Measurements from ENCODE around the gene BRD8.

The BRD8 gene

GRCh38 chr5:138139781-138140090 lies 38.7 kb downstream of the BRD8 start:
- TF ChIP-seq, protein P1, sequence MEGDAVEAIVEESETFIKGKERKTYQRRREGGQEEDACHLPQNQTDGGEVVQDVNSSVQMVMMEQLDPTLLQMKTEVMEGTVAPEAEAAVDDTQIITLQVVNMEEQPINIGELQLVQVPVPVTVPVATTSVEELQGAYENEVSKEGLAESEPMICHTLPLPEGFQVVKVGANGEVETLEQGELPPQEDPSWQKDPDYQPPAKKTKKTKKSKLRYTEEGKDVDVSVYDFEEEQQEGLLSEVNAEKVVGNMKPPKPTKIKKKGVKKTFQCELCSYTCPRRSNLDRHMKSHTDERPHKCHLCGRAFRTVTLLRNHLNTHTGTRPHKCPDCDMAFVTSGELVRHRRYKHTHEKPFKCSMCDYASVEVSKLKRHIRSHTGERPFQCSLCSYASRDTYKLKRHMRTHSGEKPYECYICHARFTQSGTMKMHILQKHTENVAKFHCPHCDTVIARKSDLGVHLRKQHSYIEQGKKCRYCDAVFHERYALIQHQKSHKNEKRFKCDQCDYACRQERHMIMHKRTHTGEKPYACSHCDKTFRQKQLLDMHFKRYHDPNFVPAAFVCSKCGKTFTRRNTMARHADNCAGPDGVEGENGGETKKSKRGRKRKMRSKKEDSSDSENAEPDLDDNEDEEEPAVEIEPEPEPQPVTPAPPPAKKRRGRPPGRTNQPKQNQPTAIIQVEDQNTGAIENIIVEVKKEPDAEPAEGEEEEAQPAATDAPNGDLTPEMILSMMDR (IDR thresholded peaks at IDR 0.05): no peak
- H3K27ac ChIP-seq: no peak overlapping the region
- H3K4me3 ChIP-seq: no peak overlapping the region
- no peak for DNase-seq (ENCODE audit: low spot score)

GRCh38 chr5:138138949-138139780 lies 39.3 kb downstream of the BRD8 start, which contains the start of gene NME5:
TSS of gene NME5 (minus strand) at chr5:138139428. CDS start at chr5:138138780, 648 bp downstream.
- TF ChIP-seq, protein P1 (IDR thresholded peaks at IDR 0.05): no peak
- H3K27ac ChIP-seq: no peak within 1 kb of the TSS
- peak within 1 kb of the TSS; percentile 70 for H3K4me3 ChIP-seq
- DNase-seq (ENCODE audit: low spot score): no peak

DNA sequence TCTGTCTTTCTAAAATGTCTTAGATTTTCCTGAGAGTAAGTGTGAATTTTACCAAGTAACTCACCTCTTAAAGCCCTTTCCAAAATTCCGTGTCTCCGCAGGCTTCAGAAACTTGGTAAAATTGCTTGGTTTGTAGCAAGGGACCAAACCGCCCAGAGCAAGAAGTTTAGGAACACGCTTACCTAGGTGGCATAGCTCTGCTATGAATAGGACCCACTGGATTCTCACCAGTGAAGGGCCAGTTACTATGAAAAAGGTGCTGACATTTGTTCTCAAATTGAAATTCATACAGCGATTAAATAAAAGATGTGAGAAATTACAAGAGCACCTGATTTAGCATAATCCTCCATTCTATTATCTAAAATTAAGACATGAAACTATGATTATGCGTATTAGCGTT lies 45.9 kb downstream of the BRD8 start:
- Histone ChIP-seq H3K4me3 (no peak overlapping the region), H3K27ac (no peak overlapping the region)
- DNase-seq (ENCODE audit: low spot score): no peak
- TF ChIP-seq, protein P1 (IDR thresholded peaks at IDR 0.05): no peak

- no peak for DNase-seq (ENCODE audit: low spot score)
- no peak overlapping the region for H3K27ac ChIP-seq
- no peak overlapping the region for H3K4me3 ChIP-seq
- TF ChIP-seq, protein P1 (IDR thresholded peaks at IDR 0.05): no peak
These were observed 49.1 kb downstream of the BRD8 start for GRCh38 chr5:138129347-138129746.

DNA sequence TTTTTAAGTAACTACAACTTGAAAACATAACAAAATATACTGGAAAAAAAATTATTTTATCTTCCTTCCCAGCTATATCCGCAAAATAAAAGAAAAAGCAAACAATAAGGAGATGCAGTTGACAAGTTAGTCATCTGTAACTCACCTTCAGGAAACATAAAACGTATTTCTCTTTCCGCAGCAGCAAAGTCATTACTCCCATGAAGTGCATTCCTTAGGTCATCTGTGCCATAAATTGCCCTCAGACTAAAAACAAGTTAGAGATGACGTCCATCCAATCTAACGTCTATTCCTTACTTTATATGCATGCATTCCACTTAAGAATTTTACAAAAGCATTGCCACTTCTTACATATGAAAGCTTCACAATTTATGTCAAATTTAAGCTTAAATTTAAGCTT lies 50.1 kb downstream of the BRD8 start:
- TF ChIP-seq, protein P1 (IDR thresholded peaks at IDR 0.05): no peak
- no peak for DNase-seq (ENCODE audit: low spot score)
- H3K27ac ChIP-seq: no peak overlapping the region
- H3K4me3 ChIP-seq: no peak overlapping the region

GRCh38 chr5:138115254-138115653 lies 63.2 kb downstream of the BRD8 start:
- TF ChIP-seq, protein P1 (IDR thresholded peaks at IDR 0.05): no peak
- Histone ChIP-seq H3K4me3 (no peak overlapping the region), H3K27ac (no peak overlapping the region)
- no peak for DNase-seq (ENCODE audit: low spot score)

GRCh38 chr5:138111937-138112336 lies 66.5 kb downstream of the BRD8 start:
- DNase-seq (ENCODE audit: low spot score): no peak
- H3K27ac ChIP-seq: no peak overlapping the region
- H3K4me3 ChIP-seq: no peak overlapping the region
- TF ChIP-seq, protein P1 (IDR thresholded peaks at IDR 0.05): no peak

All from coronary artery (tissue), 2 donors.